ENCODE measurements around the gene S100A1. TPM values are rescaled to one million over a fixed set of nuclear protein-coding genes. Genes with fewer than 3 reads are reported as not detected.

The S100A1 gene
- total RNA-seq, 6 experiments from 2014 or later = 0.59 to 0.96 (median 0.82) TPM; not detected in 3

DNA sequence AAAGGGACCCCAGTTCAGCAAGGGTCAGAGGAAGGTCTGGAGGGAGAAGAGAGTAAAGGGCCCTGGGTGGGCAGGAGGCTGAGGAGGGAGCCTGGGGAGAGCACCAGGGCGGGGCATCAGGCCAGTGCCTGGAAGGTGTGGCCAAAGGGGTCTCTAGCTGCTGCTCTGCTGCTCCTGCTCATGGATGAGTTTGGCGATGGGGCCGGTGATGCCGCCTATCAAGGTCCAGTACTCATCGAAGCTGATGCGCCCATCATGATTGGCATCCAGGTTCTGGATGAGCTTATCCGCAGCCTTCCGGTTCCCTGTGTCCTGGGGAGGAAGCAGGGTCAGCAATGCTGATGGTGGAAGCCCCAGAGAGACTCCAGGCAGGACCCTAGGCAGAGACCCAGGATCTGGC lies 20.9 kb upstream of the S100A1 start:
- H3K4me1 Mint-ChIP-seq (ENCODE audit: low read depth) = peaks cover 43% of the 10 kb centered on the region
- peaks cover 32% of the 10 kb centered on the region for H3K36me3 Mint-ChIP-seq (ENCODE audit: low read depth)
- H3K27ac Mint-ChIP-seq = peak overlapping the region; percentile 96
- DNase-seq = no peak
- H3K27me3 Mint-ChIP-seq (ENCODE audit: insufficient read depth) = peaks cover 3% of the 10 kb centered on the region
- H3K9me3 Mint-ChIP-seq = no peaks in the 10 kb centered on the region
- TF ChIP-seq, protein P1, sequence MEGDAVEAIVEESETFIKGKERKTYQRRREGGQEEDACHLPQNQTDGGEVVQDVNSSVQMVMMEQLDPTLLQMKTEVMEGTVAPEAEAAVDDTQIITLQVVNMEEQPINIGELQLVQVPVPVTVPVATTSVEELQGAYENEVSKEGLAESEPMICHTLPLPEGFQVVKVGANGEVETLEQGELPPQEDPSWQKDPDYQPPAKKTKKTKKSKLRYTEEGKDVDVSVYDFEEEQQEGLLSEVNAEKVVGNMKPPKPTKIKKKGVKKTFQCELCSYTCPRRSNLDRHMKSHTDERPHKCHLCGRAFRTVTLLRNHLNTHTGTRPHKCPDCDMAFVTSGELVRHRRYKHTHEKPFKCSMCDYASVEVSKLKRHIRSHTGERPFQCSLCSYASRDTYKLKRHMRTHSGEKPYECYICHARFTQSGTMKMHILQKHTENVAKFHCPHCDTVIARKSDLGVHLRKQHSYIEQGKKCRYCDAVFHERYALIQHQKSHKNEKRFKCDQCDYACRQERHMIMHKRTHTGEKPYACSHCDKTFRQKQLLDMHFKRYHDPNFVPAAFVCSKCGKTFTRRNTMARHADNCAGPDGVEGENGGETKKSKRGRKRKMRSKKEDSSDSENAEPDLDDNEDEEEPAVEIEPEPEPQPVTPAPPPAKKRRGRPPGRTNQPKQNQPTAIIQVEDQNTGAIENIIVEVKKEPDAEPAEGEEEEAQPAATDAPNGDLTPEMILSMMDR (IDR thresholded peaks at IDR 0.05) = no peak
- peak overlapping the region; percentile 96; the same call in 1 of the 2 replicates for H3K4me3 Mint-ChIP-seq

DNA sequence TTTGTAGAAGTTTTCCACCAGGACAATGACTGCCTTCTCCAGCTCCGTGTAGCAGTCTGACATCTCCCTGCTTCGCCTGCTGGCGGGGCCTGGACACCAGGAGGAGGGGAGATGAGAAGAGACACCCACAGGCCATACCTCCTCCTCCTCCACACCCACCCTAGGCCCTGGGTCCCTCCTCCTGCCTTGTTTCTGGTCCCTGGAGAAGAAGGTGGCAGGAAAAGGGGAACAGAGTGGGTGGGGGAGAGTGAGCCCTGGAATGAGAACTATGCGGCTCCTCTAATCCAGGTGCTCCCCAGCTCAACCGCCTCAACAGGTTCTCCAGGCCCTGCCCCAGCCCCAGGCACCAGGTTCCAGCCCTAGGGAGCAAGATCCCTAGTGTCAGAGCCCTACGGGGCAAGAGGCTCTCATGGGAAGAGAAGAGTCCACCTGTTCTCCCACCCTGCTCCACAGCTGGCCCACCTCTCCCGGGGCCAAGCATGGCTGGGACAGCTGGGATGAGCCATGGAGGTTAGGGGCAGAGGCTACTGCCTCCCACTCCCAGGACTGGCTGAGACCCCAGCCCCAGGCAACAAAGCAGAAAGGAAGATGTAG lies 20.0 kb upstream of the S100A1 start:
- Mint-ChIP-seq H3K36me3 (ENCODE audit: low read depth) (peaks cover 32% of the 10 kb centered on the region), H3K4me1 (ENCODE audit: low read depth) (peaks cover 43% of the 10 kb centered on the region), H3K27me3 (ENCODE audit: insufficient read depth) (peaks cover 3% of the 10 kb centered on the region), H3K27ac (peak overlapping the region; percentile 96), H3K4me3 (peak overlapping the region; percentile 96), H3K9me3 (no peaks in the 10 kb centered on the region)
- no peak for DNase-seq
- TF ChIP-seq, protein P1 (IDR thresholded peaks at IDR 0.05) = no peak

DNA sequence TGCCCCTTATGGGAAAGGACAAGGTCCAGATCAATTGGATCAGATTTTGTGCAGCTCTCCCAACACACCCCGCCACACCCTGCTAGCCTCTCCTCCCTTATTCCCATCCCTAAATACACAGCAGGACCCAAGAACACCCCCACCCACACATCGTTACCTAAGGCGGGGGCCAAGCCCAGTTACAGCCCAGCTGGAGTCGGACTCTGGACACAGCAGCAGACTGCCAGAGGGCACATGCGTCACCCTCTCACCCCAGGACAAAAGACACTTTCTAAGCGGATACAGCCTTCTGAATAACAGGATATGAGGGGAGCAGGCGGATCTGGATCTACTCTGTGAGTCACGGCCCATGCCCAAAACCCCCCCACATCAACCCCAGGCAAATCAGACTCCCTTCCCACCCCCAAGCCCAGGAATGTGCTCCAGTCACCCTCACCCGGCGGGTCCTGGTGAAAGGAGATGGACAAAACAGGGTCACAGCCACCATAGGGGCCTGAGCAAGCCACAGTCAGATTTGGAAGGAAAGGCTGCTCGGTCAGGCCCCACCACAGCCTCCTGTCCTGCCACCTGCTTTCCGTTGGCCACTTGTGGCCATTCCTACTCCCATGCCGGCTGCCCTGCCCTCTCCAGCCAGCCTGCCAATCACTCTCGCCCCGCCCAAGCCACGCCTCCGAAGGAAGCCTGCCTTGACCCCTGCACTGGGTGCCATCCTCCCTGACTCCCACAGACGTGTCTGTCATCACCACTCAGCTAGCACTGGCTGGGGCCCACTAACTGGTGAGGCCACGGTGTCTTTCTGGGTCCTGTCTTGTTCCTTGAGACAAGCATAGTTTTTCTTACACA lies 19.3 kb upstream of the S100A1 start:
- peak; percentile 97 for DNase-seq
- peak overlapping the region; percentile 96 for H3K27ac Mint-ChIP-seq
- no peaks in the 10 kb centered on the region for H3K9me3 Mint-ChIP-seq
- peaks cover 28% of the 10 kb centered on the region for H3K36me3 Mint-ChIP-seq (ENCODE audit: low read depth)
- TF ChIP-seq, protein P1 (IDR thresholded peaks at IDR 0.05) = no peak
- H3K4me3 Mint-ChIP-seq = peak overlapping the region; percentile 96
- peaks cover 3% of the 10 kb centered on the region for H3K27me3 Mint-ChIP-seq (ENCODE audit: insufficient read depth)
- peaks cover 51% of the 10 kb centered on the region for H3K4me1 Mint-ChIP-seq (ENCODE audit: low read depth)

DNA sequence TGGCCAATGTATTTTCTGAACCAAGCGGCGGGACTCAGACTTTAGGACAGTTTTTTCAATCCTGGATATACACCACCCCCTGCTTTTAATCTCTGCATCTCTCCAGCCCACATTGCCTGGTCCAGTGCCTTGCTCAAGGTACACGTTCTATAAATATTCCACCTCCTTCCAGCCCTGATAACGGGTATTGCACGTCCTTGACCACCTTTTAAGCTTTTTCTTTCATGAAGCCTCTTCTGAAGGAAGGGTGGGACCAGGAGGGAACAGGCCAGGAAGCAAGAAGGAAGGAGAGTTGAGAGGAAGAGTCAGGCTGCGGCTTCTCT lies 18.7 kb upstream of the S100A1 start:
- H3K27me3 Mint-ChIP-seq (ENCODE audit: insufficient read depth) = peaks cover 3% of the 10 kb centered on the region
- H3K9me3 Mint-ChIP-seq = no peaks in the 10 kb centered on the region
- peak overlapping the region; percentile 96 for H3K4me3 Mint-ChIP-seq
- DNase-seq = no peak
- peak overlapping the region; percentile 96 for H3K27ac Mint-ChIP-seq
- H3K4me1 Mint-ChIP-seq (ENCODE audit: low read depth) = peaks cover 57% of the 10 kb centered on the region
- H3K36me3 Mint-ChIP-seq (ENCODE audit: low read depth) = peaks cover 28% of the 10 kb centered on the region
- TF ChIP-seq, protein P1 (IDR thresholded peaks at IDR 0.05) = no peak

DNA sequence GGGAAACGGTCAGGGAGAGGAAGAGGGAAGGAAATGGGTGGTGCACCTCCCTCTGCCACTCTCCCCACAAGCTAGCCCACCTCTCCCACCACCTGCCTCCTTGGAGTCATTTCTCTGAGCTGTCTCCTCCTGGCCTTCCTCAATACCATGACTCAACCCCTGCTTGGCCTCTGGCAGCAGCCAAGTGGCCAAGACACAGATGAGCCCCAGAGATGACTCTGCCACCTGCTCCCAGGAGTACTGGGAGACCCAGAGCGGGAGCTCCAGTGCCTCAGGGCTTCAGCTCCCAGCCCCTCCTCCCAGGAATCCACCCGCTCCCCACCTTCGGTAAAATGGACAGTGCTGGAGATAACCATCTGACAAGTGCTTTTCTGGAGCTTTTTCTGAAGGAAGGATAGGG lies 17.9 kb upstream of the S100A1 start:
- H3K27ac Mint-ChIP-seq = peak overlapping the region; percentile 96
- DNase-seq = peak; percentile 51
- peaks cover 3% of the 10 kb centered on the region for H3K27me3 Mint-ChIP-seq (ENCODE audit: insufficient read depth)
- peaks cover 24% of the 10 kb centered on the region for H3K36me3 Mint-ChIP-seq (ENCODE audit: low read depth)
- no peaks in the 10 kb centered on the region for H3K9me3 Mint-ChIP-seq
- TF ChIP-seq, protein P1 (IDR thresholded peaks at IDR 0.05) = no peak
- peak overlapping the region; percentile 96 for H3K4me3 Mint-ChIP-seq
- peaks cover 59% of the 10 kb centered on the region for H3K4me1 Mint-ChIP-seq (ENCODE audit: low read depth)

Data from HFFc6 (cell line).